Thymus (tissue), 11 donors: ENCODE measurements around the gene EML5. TPM values are rescaled to one million over a fixed set of nuclear protein-coding genes. Genes with fewer than 3 reads are reported as not detected.

Experiments used
- DNase-seq, 9 donors: peaks; one replicate each; pipeline ENCODE4 v3.0.0-alpha.2; 2013; ENCODE audit warnings: low spot score in 9 of 9, low read depth in 6 of 9, missing footprints in 1 of 9
- H3K27ac ChIP-seq, 2 donors: one replicate each; pipeline ENCODE4 v1.5.1; 2013; ENCODE audit warnings: control low read depth in 1 of 2, low read depth in 1 of 2, low read length in 1 of 2, mild to moderate bottlenecking in 1 of 2, moderate library complexity in 1 of 2
- H3K27me3 ChIP-seq, 2 donors: one replicate each; pipeline ENCODE4 v1.5.1; 2013; ENCODE audit warnings: low read length in 1 of 2; ENCODE audit not compliant: control insufficient read depth in 2 of 2, insufficient read depth in 1 of 2
- H3K36me3 ChIP-seq, 2 donors: one replicate each; pipeline ENCODE4 v1.5.1; 2013; ENCODE audit warnings: low read length in 1 of 2, mild to moderate bottlenecking in 1 of 2, moderate library complexity in 1 of 2; ENCODE audit not compliant: control insufficient read depth in 2 of 2, insufficient read depth in 2 of 2
- H3K4me1 ChIP-seq, 2 donors: one replicate each; pipeline ENCODE4 v1.5.1; 2013; ENCODE audit warnings: low read length in 2 of 2; ENCODE audit not compliant: control insufficient read depth in 2 of 2, insufficient read depth in 2 of 2
- H3K4me3 ChIP-seq, 2 donors: one replicate each; pipeline ENCODE4 v1.5.1; 2013; ENCODE audit warnings: low read length in 2 of 2, control low read depth in 1 of 2, mild to moderate bottlenecking in 1 of 2
- H3K9me3 ChIP-seq, 2 donors: one replicate each; pipeline ENCODE4 v1.5.1; 2013; ENCODE audit warnings: low read length in 1 of 2, mild to moderate bottlenecking in 1 of 2; ENCODE audit not compliant: control insufficient read depth in 2 of 2, insufficient read depth in 1 of 2
- WGBS: extraction: QIAGEN DNeasy Blood & Tissue Kit; methylation state at CpG from one replicate; pipeline ENCODE4 v1.1.7; 2013; 5-methylcytosine and 5-hydroxymethylcytosine counted together
- polyA plus RNA-seq: library from polyadenylated mRNA; stranded (reverse); fragments of 200-250 nt; gene quantifications from one replicate; pipeline ENCODE4 v1.2.3, GENCODE V29; 2013
- total RNA-seq: library from RNA; stranded (reverse); fragments of 120-200 nt; gene quantifications from one replicate; pipeline ENCODE4 v1.2.4, GENCODE V29; 2013
- donor health status: healthy.

Gene EML5
- total and polyA plus RNA-seq, 2 donors, result 0.57 to 1.2 TPM

DNA sequence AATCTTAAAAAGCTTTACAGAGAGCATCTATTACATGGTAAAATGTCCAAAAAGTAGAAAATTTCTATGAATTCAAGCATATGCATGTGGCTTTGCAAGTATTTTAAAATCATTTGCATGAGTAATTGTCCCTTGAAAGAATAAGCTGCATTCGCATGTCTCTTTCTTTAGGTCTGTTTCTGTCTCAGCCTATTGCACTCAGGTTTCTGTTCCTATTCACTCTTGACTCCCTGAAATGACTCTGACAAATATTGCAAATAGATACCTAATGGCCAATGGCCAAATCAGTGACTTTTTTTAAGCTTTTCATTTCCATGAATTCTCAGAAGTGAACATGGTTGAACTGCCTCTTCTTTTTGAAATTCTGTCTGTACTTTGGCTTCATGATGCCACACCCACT, 25.3 kb upstream of the EML5 start:
- 93% methylated on average over 1 of the region's 1 CpG for WGBS
- Histone ChIP-seq H3K27ac (no peak overlapping the region), H3K27me3 (peaks cover 0 to 5% of the 10 kb centered on the region in 2 donors), H3K4me1 (no peaks in the 10 kb centered on the region), H3K4me3 (no peak overlapping the region), H3K9me3 (no peaks in the 10 kb centered on the region), H3K36me3 (no peaks in the 10 kb centered on the region)
- DNase-seq, result no peak

DNA sequence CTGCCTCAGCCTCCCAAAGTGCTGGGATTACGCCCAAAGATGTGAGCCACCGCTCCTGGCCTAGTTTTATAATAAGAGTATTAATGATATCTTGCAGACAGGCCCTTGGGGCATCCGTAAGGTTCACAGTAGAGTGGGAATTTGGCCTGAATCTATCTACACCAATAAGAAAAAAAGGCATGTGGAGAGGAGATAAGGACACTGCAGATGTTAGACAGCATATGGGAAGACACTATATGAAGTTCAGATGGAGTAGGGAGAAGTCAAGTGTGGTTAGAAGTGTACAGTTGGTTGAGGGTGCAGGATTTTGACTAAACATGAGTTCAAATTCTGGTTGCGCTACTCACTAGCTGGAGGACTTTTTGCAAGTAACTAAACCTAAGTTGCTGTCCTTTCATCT, 23.2 kb upstream of the EML5 start:
- DNase-seq, result no peak
- Histone ChIP-seq H3K27ac (no peak overlapping the region), H3K4me3 (no peak overlapping the region), H3K4me1 (no peaks in the 10 kb centered on the region), H3K36me3 (no peaks in the 10 kb centered on the region), H3K27me3 (peaks cover 0 to 5% of the 10 kb centered on the region in 2 donors), H3K9me3 (no peaks in the 10 kb centered on the region)
- 94% methylated on average over 4 of the region's 4 CpGs for WGBS

DNA sequence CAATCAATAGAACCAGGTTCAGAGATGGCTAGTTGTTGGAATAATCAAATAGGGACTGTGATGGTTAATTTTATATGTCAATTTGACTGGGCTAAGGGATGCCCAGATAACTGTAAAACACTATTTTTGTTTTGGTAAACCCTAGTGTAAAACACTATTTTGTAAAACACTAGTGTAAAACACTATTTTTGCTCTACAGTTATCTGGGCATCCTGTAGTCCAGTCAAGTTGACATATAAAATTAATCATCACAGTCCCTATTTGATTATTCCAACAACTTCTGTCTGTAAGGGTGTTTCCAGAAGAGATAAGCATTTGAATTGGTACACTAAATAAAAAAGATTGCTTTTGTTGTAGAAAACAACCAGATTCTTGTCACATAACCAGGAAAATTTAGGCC, 15.6 kb upstream of the EML5 start:
- H3K4me1 ChIP-seq, result no peaks in the 10 kb centered on the region
- no peaks in the 10 kb centered on the region for H3K27me3 ChIP-seq
- no peaks in the 10 kb centered on the region for H3K9me3 ChIP-seq
- H3K36me3 ChIP-seq, result no peaks in the 10 kb centered on the region
- no peak for DNase-seq
- no peak overlapping the region for H3K4me3 ChIP-seq
- no peak overlapping the region for H3K27ac ChIP-seq

DNA sequence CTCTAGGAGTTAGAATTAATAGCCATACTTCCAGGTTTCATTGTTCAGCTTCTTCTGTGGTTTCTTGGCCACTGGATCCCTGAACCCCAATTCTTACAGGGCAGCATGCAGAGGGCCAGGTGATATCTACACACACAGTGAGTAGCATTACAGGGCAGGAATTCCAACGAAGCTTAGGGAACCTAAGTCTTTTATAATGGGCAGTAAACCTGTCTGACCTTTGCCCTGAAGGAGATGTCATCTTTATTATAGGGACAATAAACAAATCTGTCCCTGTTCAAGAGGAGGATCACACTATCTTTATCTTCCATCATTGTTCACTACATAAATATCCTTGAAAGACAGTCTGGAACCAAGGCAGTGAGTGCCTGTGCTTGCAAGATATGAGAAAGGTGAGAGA, 11.7 kb upstream of the EML5 start:
- H3K4me3 ChIP-seq, result no peak overlapping the region
- 44% methylated on average over 1 of the region's 1 CpG for WGBS
- no peaks in the 10 kb centered on the region for H3K36me3 ChIP-seq
- H3K27me3 ChIP-seq, result no peaks in the 10 kb centered on the region
- H3K27ac ChIP-seq, result no peak overlapping the region
- no peaks in the 10 kb centered on the region for H3K4me1 ChIP-seq
- H3K9me3 ChIP-seq, result no peaks in the 10 kb centered on the region
- no peak for DNase-seq

DNA sequence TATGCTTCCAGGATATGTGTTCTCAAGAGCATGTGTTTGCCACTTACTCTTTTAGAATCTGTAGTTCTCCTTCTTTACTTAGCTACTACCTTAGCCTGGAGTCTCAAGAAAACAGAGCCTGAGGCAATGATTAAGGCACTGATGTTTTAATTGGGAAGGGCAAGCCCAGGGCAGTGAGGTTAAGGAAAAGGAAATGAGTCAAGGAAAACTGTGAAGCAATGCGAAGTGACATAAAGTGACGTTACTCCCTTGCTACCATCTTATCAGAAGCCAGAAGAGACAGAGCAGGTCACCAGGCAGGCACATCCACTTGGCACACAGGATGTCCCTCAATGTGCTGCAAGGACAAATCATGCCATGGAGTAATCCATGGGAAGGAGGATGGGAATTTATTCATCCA, 11.3 kb upstream of the EML5 start:
- Histone ChIP-seq H3K27ac (no peak overlapping the region), H3K4me1 (no peaks in the 10 kb centered on the region), H3K27me3 (no peaks in the 10 kb centered on the region), H3K9me3 (no peaks in the 10 kb centered on the region), H3K36me3 (no peaks in the 10 kb centered on the region), H3K4me3 (no peak overlapping the region)
- no peak for DNase-seq
- 89% methylated on average over 2 of the region's 2 CpGs for WGBS

DNA sequence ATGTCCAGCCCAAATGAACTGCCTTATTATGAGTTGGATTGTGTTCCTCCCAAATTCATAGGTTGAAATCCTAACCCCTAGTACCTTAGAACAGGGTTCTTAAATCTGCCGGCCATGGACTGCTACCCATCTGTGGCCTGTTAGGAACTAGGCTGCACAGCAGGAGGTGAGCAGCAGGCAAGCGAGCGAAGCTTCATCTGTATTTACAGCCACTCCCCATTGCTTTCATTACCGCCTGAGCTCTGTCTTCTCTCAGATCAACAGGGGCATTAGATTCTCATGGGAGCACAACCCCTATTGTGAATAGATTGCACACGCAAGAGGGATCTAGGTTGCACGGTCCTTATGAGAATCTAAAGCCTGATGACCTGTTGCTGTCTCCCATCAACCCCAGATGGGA, 9.8 kb upstream of the EML5 start:
- Histone ChIP-seq H3K36me3 (no peaks in the 10 kb centered on the region), H3K27me3 (no peaks in the 10 kb centered on the region), H3K27ac (no peak overlapping the region), H3K4me3 (no peak overlapping the region), H3K9me3 (no peaks in the 10 kb centered on the region), H3K4me1 (peaks cover 0 to 3% of the 10 kb centered on the region in 2 donors)
- 94% methylated on average over 6 of the region's 6 CpGs for WGBS
- DNase-seq, result no peak

DNA sequence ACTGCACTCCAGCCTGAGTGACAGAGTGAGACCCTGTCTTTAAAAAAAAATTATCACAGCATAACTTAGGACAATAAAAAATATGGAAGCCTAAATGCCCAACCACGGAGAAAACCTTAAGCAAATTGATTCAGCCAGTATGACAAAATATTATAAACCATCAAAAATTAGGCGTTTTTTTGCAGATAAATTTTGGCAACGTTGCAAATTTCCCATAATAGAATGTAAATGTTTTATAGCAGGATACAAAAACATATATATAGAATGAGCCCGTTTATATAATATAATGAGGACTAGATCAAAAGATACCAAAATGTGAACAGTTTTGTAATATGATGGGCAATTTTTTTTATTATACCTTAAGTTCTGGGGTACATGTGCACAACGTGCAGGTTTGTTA, 6.8 kb upstream of the EML5 start:
- H3K9me3 ChIP-seq, result no peaks in the 10 kb centered on the region
- DNase-seq, result no peak
- WGBS, result 89% methylated on average over 5 of the region's 5 CpGs
- no peaks in the 10 kb centered on the region for H3K27me3 ChIP-seq
- no peak overlapping the region for H3K4me3 ChIP-seq
- H3K36me3 ChIP-seq, result no peaks in the 10 kb centered on the region
- H3K4me1 ChIP-seq, result peaks cover 0 to 3% of the 10 kb centered on the region in 2 donors
- H3K27ac ChIP-seq, result no peak overlapping the region

DNA sequence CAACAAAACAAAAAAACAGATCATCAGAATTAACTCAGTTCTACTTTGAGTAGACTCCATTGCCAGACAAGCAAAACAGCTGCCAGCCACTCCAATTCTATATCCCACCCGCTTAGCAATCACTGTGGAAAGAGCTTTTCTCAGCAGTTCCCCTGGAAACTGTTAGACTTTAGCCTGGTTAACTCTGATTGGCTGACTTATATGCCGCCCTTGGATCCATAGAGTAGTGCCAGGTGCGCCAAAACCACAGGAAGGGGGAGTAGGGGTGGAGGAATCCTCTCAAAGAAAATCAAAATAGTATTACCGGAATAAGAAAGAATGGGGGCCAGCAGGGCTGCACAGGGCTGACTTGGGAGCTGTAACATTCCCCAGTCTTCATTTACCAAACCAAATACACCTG, 5.4 kb upstream of the EML5 start:
- no peak for DNase-seq
- no peak overlapping the region for H3K27ac ChIP-seq
- peaks cover 3% of the 10 kb centered on the region in 2 donors for H3K4me1 ChIP-seq
- no peaks in the 10 kb centered on the region for H3K9me3 ChIP-seq
- WGBS, result 46% methylated on average over 4 of the region's 4 CpGs
- no peak overlapping the region for H3K4me3 ChIP-seq
- H3K27me3 ChIP-seq, result peaks cover 0 to 4% of the 10 kb centered on the region in 2 donors
- H3K36me3 ChIP-seq, result no peaks in the 10 kb centered on the region

DNA sequence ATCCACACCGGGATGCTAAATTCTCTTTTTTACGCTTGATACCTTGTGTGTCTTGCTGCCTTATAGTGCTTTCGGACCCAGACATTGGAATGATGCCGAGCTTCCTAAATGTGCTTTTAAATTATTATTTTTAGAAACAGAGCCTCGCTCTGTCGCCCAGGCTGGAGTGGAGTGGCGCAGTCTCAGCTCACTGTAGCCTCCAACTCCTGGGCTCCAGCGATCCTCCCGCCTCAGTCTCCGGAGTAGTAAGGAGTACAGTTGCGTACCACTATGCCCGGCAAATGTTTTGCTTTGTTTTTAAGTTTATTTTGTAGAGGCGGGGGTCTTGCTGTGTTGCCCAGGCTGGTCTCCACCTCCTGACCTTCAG, 489 bp upstream of the EML5 start:
- no peak for DNase-seq
- H3K4me1 ChIP-seq, result peaks cover 6 to 12% of the 10 kb centered on the region in 2 donors
- H3K4me3 ChIP-seq, result peak overlapping the region; percentile 54 to 55
- WGBS, result 54% methylated on average over 13 of the region's 13 CpGs
- H3K36me3 ChIP-seq, result no peaks in the 10 kb centered on the region
- peaks cover 19 to 36% of the 10 kb centered on the region in 2 donors for H3K27me3 ChIP-seq
- no peaks in the 10 kb centered on the region for H3K9me3 ChIP-seq
- H3K27ac ChIP-seq, result no peak overlapping the region
